Body of pancreas (tissue), 4 donors: ENCODE measurements around the gene RBM19.
"Not testable (repeated sequence)": the region's sequence is repeated elsewhere in the genome, so short reads cannot be mapped to it uniquely, and the experiment has no call there.

Experiments used
- POLR2A ChIP-seq, 3 donors: fragments of 450-650 bp; IDR thresholded peaks; one replicate each; pipeline ENCODE4 v1.6.1; 2016; ENCODE audit warnings: antibody characterized with exemption in 3 of 3, mild to moderate bottlenecking in 2 of 3
- TF ChIP-seq, protein P1 (sequence below), 7 experiments: fragments of 450-650 bp in 4 of 7; fragments of 200-600 bp in 3 of 7; sonication (generic) in 3 of 7; IDR thresholded peaks; one replicate each; pipeline ENCODE4 v1.5.1; 2016 to 2019; ENCODE audit warnings: antibody characterized with exemption in 7 of 7

DNA sequence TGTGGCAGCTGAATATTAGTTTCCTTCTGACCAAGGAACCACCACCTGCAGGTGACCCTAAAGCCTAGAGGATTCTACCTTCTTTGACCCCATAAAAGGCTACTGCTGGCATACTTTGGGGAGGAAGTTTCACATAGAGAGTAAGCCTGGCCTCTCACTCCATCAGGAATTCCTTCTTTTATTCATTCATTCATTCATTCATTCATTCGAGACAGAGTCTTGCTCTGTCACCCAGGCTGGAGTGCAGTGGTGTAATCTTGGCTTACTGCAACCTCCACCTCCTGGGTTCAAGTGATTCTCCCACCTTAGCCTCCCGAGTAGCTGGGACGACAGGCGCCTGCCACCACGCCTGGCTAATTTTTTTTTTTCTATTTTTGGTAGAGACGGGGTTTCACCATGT lies 64.8 kb downstream of the RBM19 start:
- TF ChIP-seq, protein P1, sequence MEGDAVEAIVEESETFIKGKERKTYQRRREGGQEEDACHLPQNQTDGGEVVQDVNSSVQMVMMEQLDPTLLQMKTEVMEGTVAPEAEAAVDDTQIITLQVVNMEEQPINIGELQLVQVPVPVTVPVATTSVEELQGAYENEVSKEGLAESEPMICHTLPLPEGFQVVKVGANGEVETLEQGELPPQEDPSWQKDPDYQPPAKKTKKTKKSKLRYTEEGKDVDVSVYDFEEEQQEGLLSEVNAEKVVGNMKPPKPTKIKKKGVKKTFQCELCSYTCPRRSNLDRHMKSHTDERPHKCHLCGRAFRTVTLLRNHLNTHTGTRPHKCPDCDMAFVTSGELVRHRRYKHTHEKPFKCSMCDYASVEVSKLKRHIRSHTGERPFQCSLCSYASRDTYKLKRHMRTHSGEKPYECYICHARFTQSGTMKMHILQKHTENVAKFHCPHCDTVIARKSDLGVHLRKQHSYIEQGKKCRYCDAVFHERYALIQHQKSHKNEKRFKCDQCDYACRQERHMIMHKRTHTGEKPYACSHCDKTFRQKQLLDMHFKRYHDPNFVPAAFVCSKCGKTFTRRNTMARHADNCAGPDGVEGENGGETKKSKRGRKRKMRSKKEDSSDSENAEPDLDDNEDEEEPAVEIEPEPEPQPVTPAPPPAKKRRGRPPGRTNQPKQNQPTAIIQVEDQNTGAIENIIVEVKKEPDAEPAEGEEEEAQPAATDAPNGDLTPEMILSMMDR (IDR thresholded peaks at IDR 0.05), result not testable (repeated sequence)
- not testable (repeated sequence) for TF ChIP-seq POLR2A (IDR thresholded peaks at IDR 0.05)
